Epithelial cell of proximal tubule (primary cell): ENCODE measurements around the gene EDEM1. TPM values are rescaled to one million over a fixed set of nuclear protein-coding genes. Genes with fewer than 3 reads are reported as not detected.
"Not testable (repeated sequence)": the region's sequence is repeated elsewhere in the genome, so short reads cannot be mapped to it uniquely, and the experiment has no call there.

Experiments used
- DNase-seq: peaks from one replicate; pipeline ENCODE4 v3.0.0-alpha.2; 2011; ENCODE audit warnings: low read depth
- H3K4me3 ChIP-seq: 2 replicates; pipeline ENCODE4 v1.5.1; 2011; ENCODE audit warnings: low read depth, mild to moderate bottlenecking, low read length
- total RNA-seq: library from RNA; depleted of rRNA; stranded (reverse); fragments of >200 nt; gene quantifications from 2 replicates; pipeline ENCODE4 v1.2.3, GENCODE V29; 2015
- TF ChIP-seq, protein P1 (sequence below): conservative IDR thresholded peaks from 2 replicates; pipeline ENCODE4 v1.5.1; 2012; ENCODE audit warnings: low read depth, mild to moderate bottlenecking, low read length

EDEM1 gene
- total RNA-seq, 1 donor from 2014 or later = 50.6 TPM

DNA sequence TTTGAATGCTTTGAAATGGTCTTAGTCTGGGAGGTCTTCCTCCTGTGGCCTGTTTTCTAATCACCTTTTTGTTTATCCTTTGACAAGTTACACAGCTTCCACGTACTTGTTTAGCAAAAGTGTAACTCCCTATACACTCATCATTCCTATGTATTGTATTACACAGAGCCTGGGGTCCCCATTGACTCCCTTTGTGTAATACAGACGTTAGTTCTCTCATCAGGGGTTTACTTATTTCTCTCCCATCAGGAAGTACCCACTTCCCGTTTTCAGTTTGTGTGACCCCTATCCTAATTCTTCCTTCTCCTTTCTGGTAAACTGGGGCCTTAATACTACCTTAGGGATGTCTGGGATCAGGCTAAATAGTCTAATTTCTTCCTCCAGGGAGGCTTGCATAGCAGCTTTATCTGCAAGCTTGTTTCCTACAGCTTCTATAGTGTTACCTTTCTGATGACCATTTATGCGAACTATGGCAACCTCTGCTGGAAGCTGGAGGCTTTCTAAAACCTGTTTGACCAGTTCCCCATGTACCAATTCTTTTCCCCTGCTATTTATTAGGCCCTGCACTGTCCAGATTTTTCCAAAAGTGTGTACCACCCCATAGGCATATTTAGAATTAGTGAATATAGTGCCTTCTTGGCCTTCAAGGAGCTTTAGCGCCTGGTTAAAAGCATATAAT, 43.1 kb upstream of the EDEM1 start:
- TF ChIP-seq, protein P1, sequence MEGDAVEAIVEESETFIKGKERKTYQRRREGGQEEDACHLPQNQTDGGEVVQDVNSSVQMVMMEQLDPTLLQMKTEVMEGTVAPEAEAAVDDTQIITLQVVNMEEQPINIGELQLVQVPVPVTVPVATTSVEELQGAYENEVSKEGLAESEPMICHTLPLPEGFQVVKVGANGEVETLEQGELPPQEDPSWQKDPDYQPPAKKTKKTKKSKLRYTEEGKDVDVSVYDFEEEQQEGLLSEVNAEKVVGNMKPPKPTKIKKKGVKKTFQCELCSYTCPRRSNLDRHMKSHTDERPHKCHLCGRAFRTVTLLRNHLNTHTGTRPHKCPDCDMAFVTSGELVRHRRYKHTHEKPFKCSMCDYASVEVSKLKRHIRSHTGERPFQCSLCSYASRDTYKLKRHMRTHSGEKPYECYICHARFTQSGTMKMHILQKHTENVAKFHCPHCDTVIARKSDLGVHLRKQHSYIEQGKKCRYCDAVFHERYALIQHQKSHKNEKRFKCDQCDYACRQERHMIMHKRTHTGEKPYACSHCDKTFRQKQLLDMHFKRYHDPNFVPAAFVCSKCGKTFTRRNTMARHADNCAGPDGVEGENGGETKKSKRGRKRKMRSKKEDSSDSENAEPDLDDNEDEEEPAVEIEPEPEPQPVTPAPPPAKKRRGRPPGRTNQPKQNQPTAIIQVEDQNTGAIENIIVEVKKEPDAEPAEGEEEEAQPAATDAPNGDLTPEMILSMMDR = no peak
- no peak overlapping the region for H3K4me3 ChIP-seq
- DNase-seq = no peak

DNA sequence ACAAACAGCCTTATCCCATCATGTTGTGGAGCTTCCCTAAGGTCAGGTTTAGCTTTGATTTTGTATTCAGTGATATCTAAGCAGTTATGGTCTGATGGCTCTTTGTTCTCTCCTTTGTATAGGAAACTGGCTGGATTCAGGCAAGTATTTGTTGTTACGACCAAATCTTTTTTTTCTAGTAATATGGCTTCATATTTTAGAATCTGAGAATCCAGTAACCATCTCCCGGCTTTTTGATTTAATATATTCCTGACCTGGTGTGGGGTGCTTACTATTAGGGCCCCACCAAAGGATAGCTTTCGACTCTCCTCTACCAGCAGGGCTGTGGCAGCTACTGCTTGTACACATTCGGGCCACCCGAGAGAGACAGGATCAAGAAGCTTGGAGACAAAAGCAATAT, 42.4 kb upstream of the EDEM1 start:
- TF ChIP-seq, protein P1 = no peak
- no peak for DNase-seq
- no peak overlapping the region for H3K4me3 ChIP-seq

DNA sequence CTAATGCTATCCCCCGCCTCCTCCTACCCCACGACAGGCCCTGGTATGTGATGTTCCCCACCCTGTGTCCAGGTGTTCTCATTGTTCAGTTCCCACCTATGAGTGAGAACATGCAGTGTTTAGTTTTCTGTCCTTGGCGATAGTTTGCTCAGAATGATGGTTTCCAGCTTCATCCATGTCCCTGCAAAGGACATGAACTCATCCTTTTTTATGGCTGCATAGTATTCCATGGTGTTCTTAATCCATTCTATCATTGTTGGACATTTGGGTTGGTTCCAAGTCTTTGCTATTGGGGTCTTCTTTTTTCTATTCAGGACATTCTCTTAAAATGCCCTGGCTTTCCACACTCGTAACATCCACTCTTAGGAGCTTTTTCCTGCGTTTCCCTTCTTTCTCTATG, 40.4 kb upstream of the EDEM1 start:
- not testable (repeated sequence) for DNase-seq, H3K4me3 ChIP-seq

DNA sequence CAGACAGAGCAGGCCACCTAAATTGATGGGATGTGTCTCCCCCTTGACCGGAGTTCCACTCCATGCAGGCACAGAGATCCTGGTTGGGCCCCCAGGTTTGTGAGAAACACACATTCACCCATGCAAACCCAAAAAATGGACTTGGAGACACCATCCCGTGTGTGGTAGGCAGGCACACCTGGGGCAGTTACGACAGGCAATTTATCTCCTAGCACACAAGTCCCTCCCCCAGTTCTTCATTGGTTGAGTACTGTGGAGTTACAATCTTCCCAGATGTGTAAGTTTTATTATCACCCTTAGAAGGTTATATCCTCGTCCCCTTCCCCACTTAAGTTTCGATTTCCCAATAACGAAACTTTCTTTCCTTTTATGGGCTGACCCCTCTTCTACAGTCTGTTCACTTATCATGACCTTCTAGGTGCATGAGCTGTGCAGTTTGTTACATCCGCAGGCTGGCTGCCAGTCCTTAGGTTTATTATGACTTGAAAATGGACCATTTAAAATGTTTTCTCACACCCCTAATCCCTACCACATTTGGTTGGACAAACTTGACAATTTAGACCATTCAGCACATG, 38.1 kb upstream of the EDEM1 start:
- TF ChIP-seq, protein P1 = no peak
- H3K4me3 ChIP-seq = no peak overlapping the region

GRCh38 chr3:5151586-5151985, 35.9 kb upstream of the EDEM1 start:
- H3K4me3 ChIP-seq = no peak overlapping the region
- TF ChIP-seq, protein P1 = no peak
- no peak for DNase-seq

More for the DNA sequence above, 38.1 kb upstream of the EDEM1 start:
- DNase-seq = no peak

DNA sequence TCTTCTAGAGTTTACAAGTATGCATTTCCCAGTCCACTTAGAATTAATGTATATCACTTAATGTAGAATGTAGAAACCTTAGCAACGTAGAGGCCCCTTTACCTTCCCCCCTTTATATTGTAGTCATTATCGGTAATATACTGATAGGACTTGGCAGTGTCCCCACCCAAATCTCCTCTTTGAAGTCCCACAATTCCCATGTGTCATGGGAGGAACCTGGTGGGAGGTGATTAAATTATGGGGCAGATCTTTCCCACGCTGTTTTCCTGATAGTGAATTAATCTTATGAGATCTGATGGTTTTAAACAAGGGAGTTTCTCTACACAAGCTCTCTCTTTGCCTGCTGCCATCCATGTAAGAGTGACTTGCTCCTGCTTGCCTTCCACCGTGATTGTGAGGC, 34.4 kb upstream of the EDEM1 start:
- H3K4me3 ChIP-seq = no peak overlapping the region
- TF ChIP-seq, protein P1 = no peak
- DNase-seq = no peak

DNA sequence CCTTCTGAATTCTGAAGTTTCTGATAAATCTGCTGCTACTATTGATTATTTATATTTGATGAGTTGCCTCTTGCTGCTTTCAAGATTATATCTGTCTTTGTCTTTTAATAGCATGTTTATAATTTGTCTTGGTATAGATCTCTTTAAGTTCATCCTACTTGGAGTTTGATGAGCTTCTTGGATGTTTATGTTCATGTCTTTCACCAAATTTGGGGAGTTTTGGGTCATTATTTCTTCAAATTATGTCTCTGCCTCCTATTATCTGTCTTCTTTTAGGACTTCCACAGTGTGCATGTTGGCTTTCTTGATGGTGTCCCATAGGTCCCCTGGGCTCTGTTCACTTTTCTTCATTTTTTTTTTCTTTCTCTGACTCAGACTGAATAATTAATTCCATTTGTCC, 32.3 kb upstream of the EDEM1 start:
- no peak overlapping the region for H3K4me3 ChIP-seq
- TF ChIP-seq, protein P1 = no peak
- no peak for DNase-seq
